Stimulated activated CD8-positive, alpha-beta memory T cell treated with anti-CD3 and anti-CD28 coated beads, Interleukin-2, amount 100 ng/mL, for 1 hour (primary cell): ENCODE data around the gene TNFSF9.

ENCODE experiments used
- DNase-seq, 2 donors: peaks; one replicate each; pipeline ENCODE4 v3.0.0-alpha.2; 2020; ENCODE audit warnings: low read depth in 2 of 2

The TNFSF9 gene

GRCh38 chr19:6530386-6531162 is at the start of gene TNFSF9:
TNFSF9 (plus strand) TSS chr19:6531026; CDS start chr19:6531037, 11 bp downstream.
- peak; percentile 71 to 73 for DNase-seq

GRCh38 chr19:6481541-6482342 is 49.1 kb upstream of the TNFSF9 start, which contains the start of gene DENND1C:
DENND1C (minus strand) TSS chr19:6481787; CDS start chr19:6481695, 92 bp downstream.
- DNase-seq = peak; percentile 39 to 53

GRCh38 chr19:6482343-6482686 is 48.5 kb upstream of the TNFSF9 start:
- no peak for DNase-seq

GRCh38 chr19:6483235-6483634 is 47.6 kb upstream of the TNFSF9 start:
- no peak for DNase-seq

GRCh38 chr19:6484230-6484629 is 46.6 kb upstream of the TNFSF9 start:
- DNase-seq = no peak

GRCh38 chr19:6484831-6485230 is 46.0 kb upstream of the TNFSF9 start:
- no peak for DNase-seq

GRCh38 chr19:6489278-6490061 is 41.4 kb upstream of the TNFSF9 start:
- no peak for DNase-seq

- no peak for DNase-seq
These were observed 40.7 kb upstream of the TNFSF9 start for GRCh38 chr19:6490134-6490533.

GRCh38 chr19:6491802-6492592 is 38.8 kb upstream of the TNFSF9 start:
- DNase-seq = no peak

GRCh38 chr19:6494438-6495036 is 36.3 kb upstream of the TNFSF9 start:
- DNase-seq = no peak

- DNase-seq = no peak
These were observed 34.9 kb upstream of the TNFSF9 start for GRCh38 chr19:6495947-6496346.

- DNase-seq = no peak
These were observed 32.4 kb upstream of the TNFSF9 start for GRCh38 chr19:6498294-6499036.

- DNase-seq = no peak
These were observed 31.6 kb upstream of the TNFSF9 start for GRCh38 chr19:6499052-6499790.

- DNase-seq = no peak
These were observed 29.7 kb upstream of the TNFSF9 start for GRCh38 chr19:6500837-6501739.

GRCh38 chr19:6501740-6502648 is 28.8 kb upstream of the TNFSF9 start, which contains the start of gene TUBB4A:
TUBB4A (minus strand) TSS chr19:6502309; CDS start chr19:6502212, 97 bp downstream.
- peak in 1 of 2 donors; percentile 11 for DNase-seq

GRCh38 chr19:6503407-6504201 is 27.2 kb upstream of the TNFSF9 start:
- DNase-seq = no peak
